Measurements from ENCODE around the gene PKP4. TPM values are rescaled to one million over a fixed set of nuclear protein-coding genes. Genes with fewer than 3 reads are reported as not detected.

PKP4 gene
- total and polyA plus RNA-seq, 2 of the 8 experiments (the other 6 are each of a cell fraction or from before 2014, with no cell fraction given) = 48.2 to 88.0 TPM

DNA sequence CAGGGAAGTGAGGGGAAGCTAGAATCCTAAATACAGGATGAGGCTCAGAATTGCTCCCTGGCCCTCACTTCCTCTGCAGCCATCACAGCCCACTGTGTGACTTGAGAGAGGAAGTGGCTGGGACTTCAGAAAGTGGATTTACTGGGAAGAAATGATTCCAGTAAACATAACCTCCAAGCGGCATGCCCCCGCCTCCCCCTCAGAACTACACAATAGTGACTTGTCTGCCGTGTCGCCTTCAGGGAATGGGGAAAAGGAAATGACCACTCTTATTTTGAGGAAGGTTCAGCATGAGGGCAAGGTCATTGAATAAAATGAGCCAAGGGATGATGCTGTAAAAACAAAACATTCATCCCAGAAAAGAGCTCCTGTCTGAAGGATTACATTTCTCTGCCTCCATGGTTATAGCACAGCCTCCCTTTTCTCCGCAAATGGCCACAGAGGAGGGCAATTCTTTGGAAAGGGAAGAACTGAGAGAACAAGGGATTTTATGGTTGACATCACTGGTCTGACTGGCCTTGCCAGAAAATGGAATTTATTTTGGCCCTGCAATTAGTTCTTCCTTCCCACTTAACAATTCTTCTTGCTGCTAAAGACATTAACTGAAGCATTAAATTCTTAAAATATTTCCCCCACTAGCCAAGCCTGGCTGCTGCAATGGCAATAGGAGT, 259.5 kb downstream of the PKP4 start (continued):
- TF ChIP-seq CTBP2 (IDR thresholded peaks at IDR 0.05; ENCODE audit: borderline replicate concordance, insufficient read depth, insufficient read length, low read length) (no peak), TCF12 (IDR thresholded peaks at IDR 0.05; ENCODE audit: low read depth, low read length) (no peak)
- TF ChIP-seq, protein P1, sequence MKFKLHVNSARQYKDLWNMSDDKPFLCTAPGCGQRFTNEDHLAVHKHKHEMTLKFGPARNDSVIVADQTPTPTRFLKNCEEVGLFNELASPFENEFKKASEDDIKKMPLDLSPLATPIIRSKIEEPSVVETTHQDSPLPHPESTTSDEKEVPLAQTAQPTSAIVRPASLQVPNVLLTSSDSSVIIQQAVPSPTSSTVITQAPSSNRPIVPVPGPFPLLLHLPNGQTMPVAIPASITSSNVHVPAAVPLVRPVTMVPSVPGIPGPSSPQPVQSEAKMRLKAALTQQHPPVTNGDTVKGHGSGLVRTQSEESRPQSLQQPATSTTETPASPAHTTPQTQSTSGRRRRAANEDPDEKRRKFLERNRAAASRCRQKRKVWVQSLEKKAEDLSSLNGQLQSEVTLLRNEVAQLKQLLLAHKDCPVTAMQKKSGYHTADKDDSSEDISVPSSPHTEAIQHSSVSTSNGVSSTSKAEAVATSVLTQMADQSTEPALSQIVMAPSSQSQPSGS (IDR thresholded peaks at IDR 0.05; ENCODE audit: low read length) = no peak
